Right ventricle myocardium superior (tissue), 1 donor: ENCODE data around the gene FGF18. TPM values are rescaled to one million over a fixed set of nuclear protein-coding genes. Genes with fewer than 3 reads are reported as not detected.

Experiments used
- microRNA-seq: library from miRNA; unstranded; fragments of <30 nt; microRNA quantifications from one replicate; pipeline ENCODE4 v1.2.0, GENCODE V29; 2020
- total RNA-seq: library from RNA; stranded (reverse); fragmentation: NEBNext Ultra II Directional; extraction: Animal tissue kit (Norgen Biotek cat#: 25700); gene quantifications from one replicate; pipeline ENCODE4 v1.2.1, GENCODE V29; 2021
- donor health status: DM: no; HTN: yes; CAD: no; lungs with severe emphysema.

Gene FGF18
- total RNA-seq, 1 donor from 2014 or later: 5.8 TPM

Small RNAs within 50 kb of the gene (microRNA-seq; reads per million reads assigned to microRNA genes)
- 3.9 reads per million, percentile 7 among the genes with 10 or more reads in this experiment for gene MIR3912

Other genes starting within 250 kb of the FGF18 start
- not detected for gene TLX3, start 110.4 kb upstream of the FGF18 start, total RNA-seq
- 342 TPM for gene NPM1, start 31.8 kb upstream of the FGF18 start, total RNA-seq